ENCODE measurements around the gene SEPTIN10.

DNA sequence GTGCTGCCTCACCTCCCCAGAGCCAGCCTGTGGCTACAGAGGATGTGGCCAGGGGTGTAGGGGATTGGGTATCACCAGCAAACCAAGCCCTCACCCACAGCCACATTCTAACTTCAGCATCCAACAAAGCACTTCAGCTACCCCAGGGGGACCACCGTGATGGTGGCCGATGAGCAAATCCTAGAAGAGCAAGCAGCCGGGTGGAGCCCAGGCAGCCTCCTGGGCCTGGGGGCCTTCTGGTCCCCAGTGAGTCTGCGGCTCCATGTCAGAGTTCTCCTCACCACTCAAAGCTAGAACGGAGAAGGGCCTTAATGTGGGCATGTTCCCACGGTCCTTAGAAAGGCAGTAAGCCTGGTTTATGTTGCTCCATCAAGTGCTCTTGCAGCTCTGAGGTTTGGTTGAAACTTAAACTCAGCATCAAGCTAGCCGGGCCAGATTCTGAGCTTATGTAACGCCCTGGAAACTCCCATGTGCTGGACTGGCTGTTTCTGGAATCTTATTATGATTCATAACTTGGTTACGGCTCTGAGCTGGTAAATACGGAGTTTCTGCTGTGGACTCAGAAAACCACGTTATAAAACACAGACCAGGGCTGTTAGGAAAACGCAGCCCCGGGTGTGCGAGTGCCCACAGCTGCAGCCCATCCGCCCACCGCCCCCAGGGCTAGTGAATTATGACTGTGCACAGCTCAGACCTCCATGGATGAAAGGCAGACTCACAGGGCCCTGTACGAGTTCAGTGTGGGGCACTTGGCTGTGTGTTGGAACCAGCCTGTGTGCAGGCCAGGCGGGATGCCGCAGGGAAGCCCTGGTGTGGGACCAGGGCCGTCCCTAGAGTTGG, 99.8 kb downstream of the SEPTIN10 start:
- TF ChIP-seq GATA2 (IDR thresholded peaks at IDR 0.05; ENCODE audit: low read depth, low read length), result no peak
- TF ChIP-seq GATA3 (IDR thresholded peaks at IDR 0.05; ENCODE audit: low read depth, low read length), result no peak

Data from SH-SY5Y (cell line).